OCI-LY7 (cell line): Measurements from ENCODE around the gene PHETA1.

Experiments used
- EZH2phosphoT487 ChIP-seq: fragments of 200-600 bp; sonication (generic); IDR thresholded peaks from 2 replicates; pipeline ENCODE4 v1.6.1; 2018; ENCODE audit warnings: low read depth, borderline replicate concordance, mild to moderate bottlenecking, mixed run types, antibody characterized with exemption, low read length, moderate library complexity, mixed read lengths
- TF ChIP-seq, protein P1 (sequence below): fragments of 200-600 bp; sonication (generic); conservative IDR thresholded peaks from 2 replicates; pipeline ENCODE4 v1.5.1; 2014; ENCODE audit warnings: mild to moderate bottlenecking, antibody characterized with exemption, low read length, moderate library complexity, mixed read lengths

DNA sequence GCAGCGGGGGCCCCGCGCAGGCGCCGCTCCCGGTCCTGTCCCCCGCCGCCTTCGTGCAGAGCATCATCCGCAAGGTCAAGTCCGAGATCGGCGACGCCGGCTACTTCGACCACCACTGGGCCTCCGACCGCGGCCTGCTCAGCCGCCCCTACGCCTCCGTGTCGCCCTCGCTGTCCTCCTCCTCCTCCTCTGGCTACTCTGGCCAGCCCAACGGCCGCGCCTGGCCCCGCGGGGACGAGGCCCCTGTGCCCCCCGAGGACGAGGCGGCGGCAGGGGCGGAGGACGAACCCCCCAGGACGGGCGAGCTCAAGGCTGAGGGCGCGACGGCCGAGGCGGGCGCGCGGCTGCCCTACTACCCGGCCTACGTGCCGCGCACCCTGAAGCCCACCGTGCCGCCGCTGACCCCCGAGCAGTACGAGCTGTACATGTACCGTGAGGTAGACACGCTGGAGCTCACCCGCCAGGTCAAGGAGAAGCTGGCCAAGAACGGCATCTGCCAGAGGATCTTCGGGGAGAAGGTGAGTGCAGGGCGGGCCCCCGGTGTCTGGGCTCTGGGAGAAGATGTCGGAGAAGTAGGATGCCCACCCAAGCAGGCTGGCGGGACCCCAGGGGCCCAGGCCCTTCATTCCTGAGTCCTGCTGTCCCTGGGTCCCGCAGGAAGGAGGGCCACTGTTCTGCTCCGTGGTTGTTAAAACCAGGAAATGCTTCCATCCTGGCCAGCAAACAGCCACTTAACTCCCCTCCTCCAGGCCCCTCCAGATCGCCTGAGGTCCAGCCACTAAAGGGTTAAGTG lies 48.4 kb downstream of the PHETA1 start:
- TF ChIP-seq, protein P1, sequence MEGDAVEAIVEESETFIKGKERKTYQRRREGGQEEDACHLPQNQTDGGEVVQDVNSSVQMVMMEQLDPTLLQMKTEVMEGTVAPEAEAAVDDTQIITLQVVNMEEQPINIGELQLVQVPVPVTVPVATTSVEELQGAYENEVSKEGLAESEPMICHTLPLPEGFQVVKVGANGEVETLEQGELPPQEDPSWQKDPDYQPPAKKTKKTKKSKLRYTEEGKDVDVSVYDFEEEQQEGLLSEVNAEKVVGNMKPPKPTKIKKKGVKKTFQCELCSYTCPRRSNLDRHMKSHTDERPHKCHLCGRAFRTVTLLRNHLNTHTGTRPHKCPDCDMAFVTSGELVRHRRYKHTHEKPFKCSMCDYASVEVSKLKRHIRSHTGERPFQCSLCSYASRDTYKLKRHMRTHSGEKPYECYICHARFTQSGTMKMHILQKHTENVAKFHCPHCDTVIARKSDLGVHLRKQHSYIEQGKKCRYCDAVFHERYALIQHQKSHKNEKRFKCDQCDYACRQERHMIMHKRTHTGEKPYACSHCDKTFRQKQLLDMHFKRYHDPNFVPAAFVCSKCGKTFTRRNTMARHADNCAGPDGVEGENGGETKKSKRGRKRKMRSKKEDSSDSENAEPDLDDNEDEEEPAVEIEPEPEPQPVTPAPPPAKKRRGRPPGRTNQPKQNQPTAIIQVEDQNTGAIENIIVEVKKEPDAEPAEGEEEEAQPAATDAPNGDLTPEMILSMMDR, result no peak
- TF ChIP-seq EZH2phosphoT487, result no peak
